Keratinocyte (primary cell): ENCODE results near the gene RNF121. TPM values are rescaled to one million over a fixed set of nuclear protein-coding genes. Genes with fewer than 3 reads are reported as not detected.

Experiments
- DNase-seq: peaks from one replicate; pipeline ENCODE4 v3.0.0-alpha.2; 2011; ENCODE audit warnings: low read depth, missing footprints, low spot score
- FAIRE-seq: peaks from 2 replicates; lab custom pipeline; 2011; peaks lifted over from hg19 to GRCh38; lab: Jason Lieb, UNC
- H2AFZ ChIP-seq: 2 replicates; pipeline ENCODE4 v1.6.0; 2012; ENCODE audit warnings: low read length, control low read depth, inconsistent platforms; ENCODE audit not compliant: control insufficient read depth
- H3K27ac ChIP-seq: 2 replicates; pipeline ENCODE4 v1.5.1; 2011; ENCODE audit warnings: low read length; ENCODE audit not compliant: control insufficient read depth, insufficient read depth
- H3K27me3 ChIP-seq: 3 replicates; pipeline ENCODE4 v1.6.0; 2011; ENCODE audit warnings: low read length; ENCODE audit not compliant: control insufficient read depth, insufficient read depth; ENCODE audit errors: extremely low read depth
- H3K36me3 ChIP-seq, 2 experiments: 2 replicates in 1 of 2; 3 replicates in 1 of 2; pipeline ENCODE4 v1.5.1; 2011; ENCODE audit warnings: low read length in 2 of 2, mild to moderate bottlenecking in 1 of 2; ENCODE audit not compliant: control insufficient read depth in 2 of 2, insufficient read depth in 2 of 2; ENCODE audit errors: extremely low read depth in 1 of 2
- H3K4me1 ChIP-seq: 3 replicates; pipeline ENCODE4 v1.5.1; 2011; ENCODE audit warnings: low read length; ENCODE audit not compliant: control insufficient read depth, insufficient read depth; ENCODE audit errors: extremely low read depth
- H3K4me2 ChIP-seq: 3 replicates; pipeline ENCODE4 v1.6.0; 2011; ENCODE audit warnings: low read depth, low read length; ENCODE audit not compliant: control insufficient read depth, insufficient read depth; ENCODE audit errors: extremely low read depth
- H3K4me3 ChIP-seq, 3 experiments: fragments of 200-600 bp in 1 of 3; sonication (generic) in 1 of 3; 2 replicates in 2 of 3; 3 replicates in 1 of 3; pipeline ENCODE4 v1.5.1; 2011 to 2016; ENCODE audit warnings: low read length in 3 of 3, mild to moderate bottlenecking in 3 of 3, control low read depth in 2 of 3, inconsistent platforms in 1 of 3, low read depth in 1 of 3, mixed read lengths in 1 of 3, mixed run types in 1 of 3, moderate library complexity in 1 of 3; ENCODE audit not compliant: control insufficient read depth in 2 of 3, insufficient read depth in 2 of 3; ENCODE audit errors: extremely low read depth in 1 of 3
- H3K79me2 ChIP-seq: 2 replicates; pipeline ENCODE4 v1.6.0; 2012; ENCODE audit warnings: low read length; ENCODE audit not compliant: control insufficient read depth, insufficient read depth
- H3K9ac ChIP-seq: 3 replicates; pipeline ENCODE4 v1.6.0; 2011; ENCODE audit warnings: low read length; ENCODE audit not compliant: control insufficient read depth, insufficient read depth; ENCODE audit errors: extremely low read depth
- H3K9me1 ChIP-seq: 3 replicates; pipeline ENCODE4 v1.6.0; 2011; ENCODE audit warnings: low read length; ENCODE audit not compliant: control insufficient read depth, insufficient read depth; ENCODE audit errors: extremely low read depth
- H3K9me3 ChIP-seq: 2 replicates; pipeline ENCODE4 v1.5.1; 2012; ENCODE audit warnings: low read depth, low read length; ENCODE audit not compliant: control insufficient read depth
- H4K20me1 ChIP-seq: 3 replicates; pipeline ENCODE4 v1.6.0; 2011; ENCODE audit warnings: low read length; ENCODE audit not compliant: control insufficient read depth, insufficient read depth; ENCODE audit errors: extremely low read depth
- CTCF ChIP-seq, 3 experiments: IDR thresholded peaks in 1 of 3; conservative IDR thresholded peaks in 1 of 3; optimal IDR thresholded peaks in 1 of 3; 2 replicates in 2 of 3; 3 replicates in 1 of 3; pipeline versions ENCODE3 to v1.5.1; 2011; ENCODE audit warnings: low read length in 3 of 3, mild to moderate bottlenecking in 3 of 3, moderate library complexity in 2 of 3, control low read depth in 1 of 3, inconsistent platforms in 1 of 3; ENCODE audit not compliant: insufficient read depth in 2 of 3; ENCODE audit errors: extremely low read depth in 1 of 3
- EZH2 ChIP-seq: IDR thresholded peaks from one replicate; pipeline ENCODE4 v1.6.1; 2012; ENCODE audit warnings: inconsistent platforms, mild to moderate bottlenecking, low read length, moderate library complexity
- dilution Hi-C: fragments of 300-500 bp; cut with MboI; formaldehyde crosslinking; loops from one replicate; pipeline ENCODE4 v1.7.0; 2020; ENCODE audit warnings: low sequenced_read_pairs; ENCODE audit not compliant: extremely low pct_ligation_motif_present
- polyA plus RNA-seq, 5 experiments: library from polyadenylated mRNA; depleted of rRNA in 3 of 5; stranded (reverse) in 3 of 5; stranded (forward) in 1 of 5; unstranded in 1 of 5; fragments of >200 nt; gene quantifications; 1 replicate in 1 of 5; 2 replicates in 3 of 5; 3 replicates in 1 of 5; pipeline versions ENCODE4 v1.2.1 to v1.2.3, GENCODE V29; 2011 to 2012; ENCODE audit warnings: missing spikeins in 2 of 5, low read depth in 1 of 5, low replicate concordance in 1 of 5

RNF121 gene
- polyA plus RNA-seq, 1 donor (not counting 4 experiments of a cell fraction or from before 2014, with no cell fraction given) = 46.4 TPM

DNA sequence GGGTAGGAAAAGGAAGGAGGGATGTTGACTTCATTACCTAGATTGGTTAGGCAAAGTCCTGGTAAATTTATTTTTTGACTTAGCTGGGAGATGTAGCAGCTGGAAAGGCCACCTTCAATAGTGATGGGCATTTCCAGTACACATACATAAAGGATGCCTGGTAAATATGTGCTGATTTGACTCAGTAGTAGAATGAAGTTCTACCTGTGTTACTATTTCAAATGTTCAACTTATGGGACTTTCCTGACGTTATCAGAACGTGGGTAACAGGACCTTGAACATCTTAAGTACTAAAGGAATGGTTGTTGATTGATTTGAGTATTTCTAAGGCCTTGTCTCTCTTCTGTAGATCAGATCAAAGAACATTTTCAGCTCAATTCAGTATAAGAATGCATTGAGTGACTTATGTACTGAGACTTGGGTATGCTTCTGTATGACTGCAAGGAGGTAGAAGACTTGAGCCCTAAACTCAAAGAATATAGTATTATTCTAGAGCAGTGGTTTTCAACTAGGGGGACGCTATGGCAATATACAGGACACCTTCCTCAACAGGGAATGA lies 27.1 kb downstream of the RNF121 start:
- TF ChIP-seq CTCF (optimal IDR thresholded peaks at IDR 0.05 in 1 of 3, IDR thresholded peaks at IDR 0.05 in 1 of 3, conservative IDR thresholded peaks at IDR 0.05 in 1 of 3; ENCODE audit: extremely low read depth in 1 of 3, insufficient read depth in 2 of 3, low read length in 3 of 3) (no peak), EZH2 (no peak)
- FAIRE-seq (no peak), DNase-seq (no peak)
- no peak overlapping the region for H3K4me3 ChIP-seq
- H2AFZ ChIP-seq = no peak overlapping the region
- peaks cover 4 to 11% of the 10 kb centered on the region in 2 experiments for H3K36me3 ChIP-seq
- dilution Hi-C loops = no loop called here
- no peaks in the 10 kb centered on the region for H3K9me3 ChIP-seq
- no peak overlapping the region for H3K4me2 ChIP-seq
- H3K79me2 ChIP-seq = peaks cover 18% of the 10 kb centered on the region
- no peaks in the 10 kb centered on the region for H3K4me1 ChIP-seq
- H3K9me1 ChIP-seq = no peaks in the 10 kb centered on the region
- no peak overlapping the region for H3K27ac ChIP-seq
- H4K20me1 ChIP-seq = no peaks in the 10 kb centered on the region
- no peaks in the 10 kb centered on the region for H3K27me3 ChIP-seq
- no peak overlapping the region for H3K9ac ChIP-seq

DNA sequence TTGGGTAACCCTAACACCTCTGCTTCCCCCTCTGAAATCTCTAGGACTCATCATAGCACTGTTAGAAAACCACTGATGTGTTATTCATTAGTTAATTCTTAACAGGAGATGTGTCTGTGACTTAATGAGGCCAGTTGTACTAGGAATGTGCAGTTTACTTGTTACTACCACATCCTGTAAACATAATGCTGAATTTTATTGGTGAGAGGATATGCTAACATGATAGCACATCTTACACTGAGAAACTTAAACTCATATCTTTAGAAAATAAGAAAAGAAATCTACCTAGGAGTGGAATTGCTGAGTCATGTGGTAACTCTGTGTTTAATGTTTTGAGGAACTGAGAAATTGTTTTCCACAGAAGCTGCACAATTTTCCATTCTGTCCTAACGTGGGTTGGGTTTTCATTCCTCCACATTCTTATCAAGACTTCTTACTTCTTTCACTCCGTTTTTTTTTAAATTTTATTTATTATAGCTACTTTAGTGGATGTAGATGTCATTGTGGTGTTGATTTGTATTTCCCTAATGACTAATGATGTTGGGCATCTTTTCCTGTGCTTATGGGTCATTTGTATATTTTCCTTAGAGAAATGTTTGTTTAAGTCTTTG lies 33.7 kb downstream of the RNF121 start:
- no peak for FAIRE-seq
- Histone ChIP-seq H2AFZ (no peak overlapping the region), H3K9me1 (no peaks in the 10 kb centered on the region), H3K27me3 (no peaks in the 10 kb centered on the region), H4K20me1 (no peaks in the 10 kb centered on the region), H3K9me3 (no peaks in the 10 kb centered on the region), H3K4me2 (no peak overlapping the region), H3K79me2 (no peaks in the 10 kb centered on the region), H3K4me3 (no peak overlapping the region), H3K9ac (no peak overlapping the region), H3K27ac (no peak overlapping the region), H3K4me1 (no peaks in the 10 kb centered on the region), H3K36me3 (peaks cover 4 to 12% of the 10 kb centered on the region in 2 experiments)
- DNase-seq = no peak
- dilution Hi-C loops = no loop called here
- TF ChIP-seq EZH2 = no peak
